Panc1 (cell line): ENCODE measurements around the gene CENPT. TPM values are rescaled to one million over a fixed set of nuclear protein-coding genes. Genes with fewer than 3 reads are reported as not detected.

Experiments
- ATAC-seq: fragments of 200-7000 bp; cut with Tn5 transposase; 2 replicates; pipeline ENCODE4 v1.9.1; 2020; ENCODE audit warnings: mild to moderate bottlenecking, moderate library complexity
- BruUV-seq: library from RNA; stranded (reverse); fragments of 400-500 nt; replicated peaks from 2 replicates; lab custom pipeline; 2021; lab: Mats Ljungman, UMichigan
- CTCF ChIA-PET: fragments of 300-600 bp; sonication (Branson Sonifier 250); formaldehyde crosslinking; loops from one replicate; lab custom pipeline; 2022; ENCODE audit warnings: antibody characterized with exemption; lab: Charles Lee
- POLR2A ChIA-PET: fragments of 300-600 bp; sonication (Branson Sonifier 250); formaldehyde crosslinking; loops from one replicate; lab custom pipeline; 2022; ENCODE audit warnings: antibody characterized with exemption; lab: Charles Lee
- DNase-seq: peaks from one replicate; pipeline ENCODE4 v3.0.0-alpha.2; 2010; ENCODE audit warnings: low read depth, low spot score
- H3K27ac ChIP-seq: 2 replicates; pipeline ENCODE4 v1.5.1; 2011; ENCODE audit warnings: mild to moderate bottlenecking, low read length, inconsistent platforms
- H3K27me3 ChIP-seq: fragments of 200-500 bp; sonication (Bioruptor generic); 2 replicates; pipeline ENCODE4 v1.6.0; 2014; ENCODE audit warnings: low read length, inconsistent platforms; ENCODE audit not compliant: control insufficient read depth, insufficient read depth
- H3K36me3 ChIP-seq: fragments of 200-500 bp; sonication (Bioruptor generic); 2 replicates; pipeline ENCODE4 v1.5.1; 2014; ENCODE audit warnings: inconsistent platforms, mild to moderate bottlenecking, low read length, moderate library complexity; ENCODE audit not compliant: control insufficient read depth, insufficient read depth
- H3K4me1 ChIP-seq: 2 replicates; pipeline ENCODE4 v1.5.1; 2011; ENCODE audit warnings: inconsistent platforms, mild to moderate bottlenecking, low read length, moderate library complexity; ENCODE audit not compliant: control insufficient read depth, insufficient read depth
- H3K4me3 ChIP-seq, 2 experiments: 2 replicates each; pipeline ENCODE4 v1.5.1; 2011 to 2012; ENCODE audit warnings: low read depth in 2 of 2, low read length in 2 of 2, mild to moderate bottlenecking in 2 of 2, inconsistent platforms in 1 of 2, moderate library complexity in 1 of 2
- H3K9me3 ChIP-seq: fragments of 200-500 bp; sonication (Bioruptor generic); 2 replicates; pipeline ENCODE4 v1.5.1; 2014; ENCODE audit warnings: low read depth, mild to moderate bottlenecking, inconsistent platforms, low read length, moderate library complexity; ENCODE audit not compliant: control insufficient read depth, insufficient read depth
- POLR2AphosphoS5 ChIP-seq: IDR thresholded peaks from 2 replicates; pipeline ENCODE4 v1.6.1; 2012; ENCODE audit warnings: mild to moderate bottlenecking, low read depth, low read length, moderate library complexity
- SIN3A ChIP-seq: IDR thresholded peaks from 2 replicates; pipeline ENCODE4 v1.6.1; 2012; ENCODE audit warnings: low read depth, mild to moderate bottlenecking, low read length, moderate library complexity, borderline replicate concordance; ENCODE audit not compliant: insufficient read depth
- TCF7L2 ChIP-seq: IDR thresholded peaks from 2 replicates; pipeline ENCODE4 v1.6.1; 2011; ENCODE audit warnings: mild to moderate bottlenecking, low read depth, low read length, inconsistent platforms
- in situ Hi-C: cut with HindIII; loops from 2 replicates; pipeline ENCODE4 v1.10.0; 2016; ENCODE audit warnings: low sequenced_read_pairs, low pct_unique_long_range_greater_than_20kb
- intact Hi-C: fragments of 100-400 bp; cut with micrococcal nuclease; formaldehyde crosslinking; loops from one replicate; pipeline ENCODE4 v1.10.0; 2022; ENCODE audit not compliant: unreplicated experiment
- total RNA-seq: library from RNA; stranded (reverse); gene quantifications from one replicate; pipeline ENCODE4 v1.2.1, GENCODE V29; 2021; ENCODE audit not compliant: unreplicated experiment
- TF ChIP-seq, protein P1 (sequence below): fragments of 450-650 bp; IDR thresholded peaks from 2 replicates; pipeline ENCODE4 v1.5.1; 2017; ENCODE audit warnings: mild to moderate bottlenecking
- TF ChIP-seq, protein P2 (sequence below), 2 experiments: IDR thresholded peaks; 2 replicates each; pipeline ENCODE4 v1.6.1; 2011 to 2012; ENCODE audit warnings: low read depth in 2 of 2, control low read depth in 1 of 2, low read length in 1 of 2, mild to moderate bottlenecking in 1 of 2, moderate library complexity in 1 of 2; ENCODE audit not compliant: insufficient read depth in 1 of 2

CENPT gene
- total RNA-seq, 1 experiment from 2014 or later, result 43.4 TPM

DNA sequence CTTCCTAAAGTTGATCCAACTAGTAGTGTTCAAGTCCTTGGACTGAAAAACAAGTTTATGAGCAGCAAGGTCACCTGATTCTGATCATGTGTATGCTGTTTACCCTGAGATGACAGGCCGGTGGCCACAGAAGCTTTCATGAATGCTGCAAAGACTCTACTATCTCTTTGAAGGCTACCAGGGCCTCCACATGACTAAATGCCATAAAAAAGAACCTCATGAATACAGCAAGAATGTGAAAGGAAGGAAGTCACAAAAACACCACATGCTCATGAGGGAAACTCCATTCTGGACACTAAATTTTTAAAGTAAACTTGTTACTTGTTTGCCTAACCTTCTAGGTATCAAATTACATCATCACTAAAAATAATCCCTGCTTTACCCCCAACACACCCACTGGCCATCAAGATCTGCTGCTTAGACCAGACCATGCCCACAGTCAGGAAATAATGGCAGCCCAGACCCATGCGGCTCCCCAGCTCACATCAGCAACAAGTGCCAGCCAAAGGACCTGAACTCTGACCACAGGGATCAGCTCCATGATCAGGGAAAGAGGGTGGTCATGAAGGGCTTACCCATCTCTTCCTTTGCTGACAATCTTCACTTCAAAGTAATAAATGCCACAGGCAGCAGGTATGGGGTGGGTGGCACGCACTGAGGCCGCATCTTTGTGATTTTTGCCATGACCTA is 42.5 kb downstream of the CENPT start:
- intact Hi-C loops (loop anchor here (10.0 kb wide), 1 partner anchor 130 kb away; no protein-coding TSS in a partner anchor), in situ Hi-C loops (no loop called here)
- no peaks in the 10 kb centered on the region for H3K9me3 ChIP-seq
- POLR2A ChIA-PET, result interaction anchor here (0.7 kb wide), 1 partner anchor 39 kb away, joined by 3 read pairs; no protein-coding TSS in a partner anchor
- TF ChIP-seq SIN3A (no peak), TCF7L2 (no peak), POLR2AphosphoS5 (no peak)
- TF ChIP-seq, protein P1, sequence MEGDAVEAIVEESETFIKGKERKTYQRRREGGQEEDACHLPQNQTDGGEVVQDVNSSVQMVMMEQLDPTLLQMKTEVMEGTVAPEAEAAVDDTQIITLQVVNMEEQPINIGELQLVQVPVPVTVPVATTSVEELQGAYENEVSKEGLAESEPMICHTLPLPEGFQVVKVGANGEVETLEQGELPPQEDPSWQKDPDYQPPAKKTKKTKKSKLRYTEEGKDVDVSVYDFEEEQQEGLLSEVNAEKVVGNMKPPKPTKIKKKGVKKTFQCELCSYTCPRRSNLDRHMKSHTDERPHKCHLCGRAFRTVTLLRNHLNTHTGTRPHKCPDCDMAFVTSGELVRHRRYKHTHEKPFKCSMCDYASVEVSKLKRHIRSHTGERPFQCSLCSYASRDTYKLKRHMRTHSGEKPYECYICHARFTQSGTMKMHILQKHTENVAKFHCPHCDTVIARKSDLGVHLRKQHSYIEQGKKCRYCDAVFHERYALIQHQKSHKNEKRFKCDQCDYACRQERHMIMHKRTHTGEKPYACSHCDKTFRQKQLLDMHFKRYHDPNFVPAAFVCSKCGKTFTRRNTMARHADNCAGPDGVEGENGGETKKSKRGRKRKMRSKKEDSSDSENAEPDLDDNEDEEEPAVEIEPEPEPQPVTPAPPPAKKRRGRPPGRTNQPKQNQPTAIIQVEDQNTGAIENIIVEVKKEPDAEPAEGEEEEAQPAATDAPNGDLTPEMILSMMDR, result no peak
- TF ChIP-seq, protein P2, sequence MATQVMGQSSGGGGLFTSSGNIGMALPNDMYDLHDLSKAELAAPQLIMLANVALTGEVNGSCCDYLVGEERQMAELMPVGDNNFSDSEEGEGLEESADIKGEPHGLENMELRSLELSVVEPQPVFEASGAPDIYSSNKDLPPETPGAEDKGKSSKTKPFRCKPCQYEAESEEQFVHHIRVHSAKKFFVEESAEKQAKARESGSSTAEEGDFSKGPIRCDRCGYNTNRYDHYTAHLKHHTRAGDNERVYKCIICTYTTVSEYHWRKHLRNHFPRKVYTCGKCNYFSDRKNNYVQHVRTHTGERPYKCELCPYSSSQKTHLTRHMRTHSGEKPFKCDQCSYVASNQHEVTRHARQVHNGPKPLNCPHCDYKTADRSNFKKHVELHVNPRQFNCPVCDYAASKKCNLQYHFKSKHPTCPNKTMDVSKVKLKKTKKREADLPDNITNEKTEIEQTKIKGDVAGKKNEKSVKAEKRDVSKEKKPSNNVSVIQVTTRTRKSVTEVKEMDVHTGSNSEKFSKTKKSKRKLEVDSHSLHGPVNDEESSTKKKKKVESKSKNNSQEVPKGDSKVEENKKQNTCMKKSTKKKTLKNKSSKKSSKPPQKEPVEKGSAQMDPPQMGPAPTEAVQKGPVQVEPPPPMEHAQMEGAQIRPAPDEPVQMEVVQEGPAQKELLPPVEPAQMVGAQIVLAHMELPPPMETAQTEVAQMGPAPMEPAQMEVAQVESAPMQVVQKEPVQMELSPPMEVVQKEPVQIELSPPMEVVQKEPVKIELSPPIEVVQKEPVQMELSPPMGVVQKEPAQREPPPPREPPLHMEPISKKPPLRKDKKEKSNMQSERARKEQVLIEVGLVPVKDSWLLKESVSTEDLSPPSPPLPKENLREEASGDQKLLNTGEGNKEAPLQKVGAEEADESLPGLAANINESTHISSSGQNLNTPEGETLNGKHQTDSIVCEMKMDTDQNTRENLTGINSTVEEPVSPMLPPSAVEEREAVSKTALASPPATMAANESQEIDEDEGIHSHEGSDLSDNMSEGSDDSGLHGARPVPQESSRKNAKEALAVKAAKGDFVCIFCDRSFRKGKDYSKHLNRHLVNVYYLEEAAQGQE (IDR thresholded peaks at IDR 0.05; ENCODE audit: insufficient read depth in 1 of 2, low read depth in 2 of 2, low read length in 1 of 2), result no peak
- H3K27ac ChIP-seq, result peak overlapping the region; percentile 85
- no peaks in the 10 kb centered on the region for H3K27me3 ChIP-seq
- no peaks in the 10 kb centered on the region; the same call in 1 of the 2 replicates for H3K36me3 ChIP-seq
- peaks cover 9% of the 10 kb centered on the region for H3K4me1 ChIP-seq
- DNase-seq, result no peak
- no peak for ATAC-seq
- CTCF ChIA-PET, result no interaction called here
- peak overlapping the region; percentile 92 to 96 for H3K4me3 ChIP-seq
- TSS peak; percentile 86 for BruUV-seq

DNA sequence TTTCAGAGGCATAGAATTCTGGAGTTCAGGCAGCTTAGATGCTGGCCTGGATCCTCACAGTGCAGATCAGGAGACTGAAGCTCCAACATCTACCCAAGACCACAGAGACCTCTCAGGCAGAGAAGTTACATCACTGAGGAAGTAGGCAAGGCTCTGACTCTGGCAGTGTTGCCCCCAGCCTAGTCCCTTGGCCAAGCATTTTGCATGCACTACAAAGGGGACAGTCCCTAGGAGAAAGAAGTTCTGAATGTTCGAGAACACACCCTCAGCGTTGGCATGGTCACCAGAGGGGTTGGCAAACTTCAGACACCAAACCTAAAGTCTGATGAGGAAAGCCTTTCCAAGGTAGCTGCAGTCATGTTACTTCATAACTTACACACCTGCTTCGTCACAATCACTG is 43.6 kb downstream of the CENPT start:
- BruUV-seq, result no TSS peak
- Histone ChIP-seq H3K4me3 (no peak overlapping the region), H3K4me1 (peaks cover 9% of the 10 kb centered on the region), H3K27me3 (no peaks in the 10 kb centered on the region), H3K27ac (no peak overlapping the region), H3K36me3 (no peaks in the 10 kb centered on the region; the same call in 1 of the 2 replicates), H3K9me3 (no peaks in the 10 kb centered on the region)
- TF ChIP-seq, protein P2 (IDR thresholded peaks at IDR 0.05; ENCODE audit: insufficient read depth in 1 of 2, low read depth in 2 of 2, low read length in 1 of 2), result no peak
- TF ChIP-seq, protein P1, result no peak
- TF ChIP-seq POLR2AphosphoS5, result no peak
- TF ChIP-seq SIN3A, result no peak
- no peak for TF ChIP-seq TCF7L2
- DNase-seq, result no peak
- in situ Hi-C loops (no loop called here), intact Hi-C loops (loop anchor here (10.0 kb wide), 1 partner anchor 129 kb away; no protein-coding TSS in a partner anchor)
- POLR2A ChIA-PET, result no interaction called here
- CTCF ChIA-PET, result interaction anchor here (0.7 kb wide), 1 partner anchor 132 kb away, joined by 6 read pairs; no protein-coding TSS in a partner anchor
- no peak for ATAC-seq
